ENCODE results near the gene SLC2A1.

Gene SLC2A1

DNA sequence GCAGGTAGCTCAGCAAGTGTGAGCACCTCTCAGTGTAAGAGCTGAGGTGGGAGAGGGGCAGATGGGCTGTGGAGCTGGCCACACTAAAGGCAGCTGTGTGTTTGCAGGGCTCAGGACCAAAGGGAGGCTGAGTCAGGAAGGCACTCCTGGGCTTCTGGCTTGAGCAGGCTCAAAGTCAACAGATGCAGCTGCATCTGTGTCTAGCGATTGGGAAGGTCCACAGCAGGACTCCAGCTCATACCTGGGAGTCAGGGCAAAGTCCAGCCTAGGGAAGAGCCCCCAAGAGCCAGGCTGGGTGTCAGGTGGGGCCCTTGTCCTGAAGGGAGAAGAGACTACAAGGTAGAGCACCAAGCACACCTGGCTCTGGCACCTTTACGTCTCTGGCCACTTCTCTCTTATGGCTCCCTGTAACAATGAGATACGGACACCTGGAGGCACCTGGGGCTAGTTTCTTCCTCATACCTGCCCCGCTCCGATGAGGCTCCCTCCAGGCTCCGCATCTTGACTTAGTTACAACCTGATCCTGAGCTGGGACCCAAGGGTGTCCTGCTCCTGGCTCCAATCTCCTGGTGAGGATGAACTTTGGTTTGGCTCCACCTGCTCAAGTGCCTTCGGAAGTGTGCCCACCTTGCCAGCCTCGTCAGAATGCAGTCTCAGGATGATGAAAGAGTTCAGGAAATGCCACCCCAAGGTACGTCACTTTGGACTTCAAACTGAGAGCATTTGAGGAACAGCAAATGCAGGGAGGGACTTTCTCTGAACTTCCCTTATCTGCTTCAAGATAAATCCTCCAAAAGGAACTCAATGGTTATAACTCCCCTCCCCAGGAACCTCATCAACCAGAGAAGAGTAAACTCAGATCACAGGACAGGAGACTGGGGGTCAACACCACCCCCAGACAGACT is 21.5 kb upstream of the SLC2A1 start:
- in situ Hi-C loops (cut with MboI; ENCODE audit: low sequenced_read_pairs) = no loop called here

DNA sequence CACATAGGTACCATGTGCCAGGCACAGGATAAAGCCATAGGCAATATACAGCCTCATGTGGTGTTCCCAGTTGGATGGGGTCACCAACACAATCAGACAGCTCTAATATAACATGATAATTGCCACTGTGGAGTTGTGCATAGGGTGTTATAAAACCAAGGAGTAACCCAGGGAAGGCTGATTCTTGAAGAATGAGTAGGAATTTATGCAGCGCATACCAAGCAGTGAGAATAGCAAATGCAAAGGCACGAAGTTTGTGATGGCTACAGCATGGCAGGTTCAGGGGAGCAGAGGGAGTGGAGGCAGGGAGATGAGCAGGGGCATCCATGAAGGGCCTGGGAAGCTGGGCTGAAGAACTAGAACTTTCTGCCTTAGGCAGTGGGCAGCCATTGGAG is 20.4 kb upstream of the SLC2A1 start:
- in situ Hi-C loops (cut with MboI; ENCODE audit: low sequenced_read_pairs) = no loop called here

DNA sequence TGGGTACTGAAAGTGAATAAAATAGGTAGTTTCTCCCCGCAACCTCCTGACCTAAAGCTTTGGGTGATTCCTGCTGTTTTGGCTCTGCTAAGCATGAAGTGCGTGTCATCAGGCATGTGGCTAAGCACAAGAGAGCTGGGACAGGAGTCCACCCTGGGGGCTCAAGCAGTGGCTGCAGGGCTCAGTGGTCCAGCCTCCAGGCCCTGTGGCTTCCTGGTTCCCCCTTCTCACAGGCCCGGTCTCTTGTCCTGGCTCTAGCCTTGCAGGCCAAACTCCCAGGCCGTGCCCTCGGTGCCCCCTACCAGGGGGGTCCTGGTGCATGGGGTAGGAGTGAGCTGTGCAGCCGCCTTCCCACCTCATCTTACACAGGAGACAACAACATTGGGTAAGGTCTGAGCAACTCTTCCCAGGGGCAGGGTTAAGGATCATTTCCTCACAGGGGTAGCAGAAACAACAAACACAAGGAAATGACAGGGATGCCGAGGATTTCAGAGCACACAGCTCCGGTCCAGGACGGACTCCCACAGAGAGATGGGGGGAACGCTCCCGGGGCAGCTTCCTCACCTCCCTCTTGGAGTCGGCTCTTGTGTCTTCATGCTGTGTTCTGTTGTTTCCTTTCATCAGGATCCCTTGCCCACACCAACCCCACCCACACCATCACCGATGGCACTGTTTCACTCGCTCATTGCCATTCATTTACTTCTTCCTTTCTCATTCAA is 19.8 kb upstream of the SLC2A1 start:
- in situ Hi-C loops (cut with MboI; ENCODE audit: low sequenced_read_pairs) = no loop called here

DNA sequence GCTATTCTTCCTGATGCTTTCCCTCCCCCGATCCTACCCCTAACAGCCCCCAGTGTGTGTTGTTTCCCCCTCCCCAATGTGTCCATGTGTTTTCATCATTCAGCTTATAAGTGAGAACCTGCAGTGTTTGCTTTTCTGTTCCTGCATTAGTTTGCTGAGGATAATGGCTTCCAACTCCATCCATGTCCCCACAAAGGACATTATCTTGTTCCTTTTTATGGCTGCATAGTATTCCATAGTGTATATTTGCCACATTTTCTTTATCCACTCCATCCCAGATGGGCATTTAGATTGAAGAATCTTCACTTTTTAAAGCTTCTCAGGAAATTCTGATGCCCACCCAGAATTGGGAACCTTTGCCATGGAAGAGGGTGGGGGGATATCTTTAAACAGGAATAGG is 19.0 kb upstream of the SLC2A1 start:
- in situ Hi-C loops (cut with MboI; ENCODE audit: low sequenced_read_pairs) = no loop called here

DNA sequence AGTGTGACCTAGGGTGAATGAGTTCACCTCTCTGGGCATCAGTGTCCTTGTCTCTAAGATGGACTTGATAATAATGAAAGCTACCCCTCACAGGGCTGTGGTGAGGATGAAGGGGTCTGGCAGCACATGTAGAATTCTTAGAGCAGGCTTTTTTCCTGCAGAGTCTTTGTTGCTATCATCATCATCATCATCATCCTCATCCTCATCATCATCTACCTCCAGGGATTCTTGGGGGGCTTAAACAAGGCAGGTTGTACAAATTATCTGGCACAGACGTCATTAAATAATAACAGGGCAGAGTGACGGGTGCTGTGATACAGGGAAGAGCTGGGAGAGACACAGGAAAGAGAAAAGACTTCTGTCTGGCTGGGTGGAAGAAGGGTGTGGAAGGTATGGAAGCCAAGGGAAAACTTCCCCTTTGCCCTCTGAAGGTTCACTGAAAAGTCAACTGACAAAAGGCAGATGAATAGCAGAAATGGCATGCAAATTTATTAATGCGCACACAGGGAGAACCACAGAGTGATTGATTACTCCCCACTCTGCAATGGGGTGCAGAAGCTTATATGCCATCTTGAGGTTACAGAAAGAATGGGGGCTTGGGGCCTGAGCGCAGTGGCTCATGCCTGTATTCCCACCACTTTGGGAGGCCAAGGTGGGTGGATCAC is 17.0 kb upstream of the SLC2A1 start:
- in situ Hi-C loops (cut with MboI; ENCODE audit: low sequenced_read_pairs) = no loop called here

- in situ Hi-C loops (cut with MboI; ENCODE audit: low sequenced_read_pairs) = no loop called here
Observed at GRCh38 chr1:42974767-42975437, 16.2 kb upstream of the SLC2A1 start.

- in situ Hi-C loops (cut with MboI; ENCODE audit: low sequenced_read_pairs) = no loop called here
Observed at GRCh38 chr1:42973799-42974198, 15.1 kb upstream of the SLC2A1 start.

- in situ Hi-C loops (cut with MboI; ENCODE audit: low sequenced_read_pairs) = no loop called here
Observed at GRCh38 chr1:42973286-42973685, 14.6 kb upstream of the SLC2A1 start.

DNA sequence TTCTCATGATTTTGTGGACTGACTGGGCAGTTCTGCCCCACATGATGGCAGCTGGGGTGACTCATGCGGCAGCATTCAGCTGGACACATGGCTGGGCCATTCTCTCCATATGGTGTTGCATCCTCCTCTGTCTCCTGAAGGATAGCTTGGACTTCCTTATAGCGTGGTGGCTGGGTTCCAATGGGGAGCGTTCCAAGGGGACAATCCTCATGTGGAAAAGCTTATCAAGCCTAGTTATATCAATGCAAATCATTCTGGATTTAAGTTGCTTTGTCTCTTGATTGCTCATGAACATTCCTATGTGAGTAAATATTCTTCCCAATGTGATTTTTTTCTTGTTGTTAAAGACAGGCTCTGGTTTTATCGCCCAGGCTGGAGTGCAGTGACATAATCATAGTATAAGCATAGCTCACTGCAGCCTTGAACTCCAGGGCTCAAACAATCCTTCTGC is 13.2 kb upstream of the SLC2A1 start:
- in situ Hi-C loops (cut with MboI; ENCODE audit: low sequenced_read_pairs) = no loop called here

DNA sequence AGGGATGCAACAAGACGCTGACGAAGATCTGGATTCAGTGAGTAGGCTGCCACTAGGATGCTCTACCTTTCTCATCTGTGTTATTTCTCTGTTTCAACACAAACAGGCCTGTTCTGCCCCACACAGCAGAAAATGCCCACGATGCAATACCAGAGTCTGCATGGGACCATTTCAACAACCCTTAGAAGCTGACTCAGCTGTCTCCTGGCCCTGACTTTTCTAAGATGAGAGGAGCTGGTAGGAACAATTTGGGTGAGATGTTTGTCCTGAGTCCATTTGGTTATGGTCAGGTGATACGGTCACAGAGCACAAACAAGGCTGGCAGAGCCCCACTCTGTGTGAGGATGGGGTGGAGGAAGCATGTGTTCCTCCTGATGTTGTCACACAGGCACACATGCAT is 11.5 kb upstream of the SLC2A1 start:
- in situ Hi-C loops (cut with MboI; ENCODE audit: low sequenced_read_pairs) = no loop called here

DNA sequence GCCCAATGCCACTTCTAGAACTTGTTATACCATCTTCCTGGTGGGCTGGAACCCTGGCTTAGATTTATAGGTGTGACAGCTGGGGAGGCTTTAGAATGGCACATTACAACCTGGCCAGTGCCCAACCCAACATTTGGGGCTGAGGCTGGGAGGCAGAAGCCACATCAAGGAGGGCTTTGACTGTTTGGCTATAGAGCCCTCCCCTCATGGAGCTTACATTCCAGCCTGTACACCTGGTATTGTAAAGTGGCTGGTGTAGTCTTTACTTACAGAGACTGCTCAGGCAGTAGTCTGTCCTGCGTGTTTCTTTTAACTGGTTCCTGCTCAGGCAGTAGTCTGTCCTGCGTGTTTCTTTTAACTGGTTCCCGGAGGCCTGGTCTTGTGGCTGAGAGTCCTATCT is 10.0 kb upstream of the SLC2A1 start:
- in situ Hi-C loops (cut with MboI; ENCODE audit: low sequenced_read_pairs) = no loop called here

- in situ Hi-C loops (cut with MboI; ENCODE audit: low sequenced_read_pairs) = no loop called here
Observed at GRCh38 chr1:42966688-42967612, 8.3 kb upstream of the SLC2A1 start.

DNA sequence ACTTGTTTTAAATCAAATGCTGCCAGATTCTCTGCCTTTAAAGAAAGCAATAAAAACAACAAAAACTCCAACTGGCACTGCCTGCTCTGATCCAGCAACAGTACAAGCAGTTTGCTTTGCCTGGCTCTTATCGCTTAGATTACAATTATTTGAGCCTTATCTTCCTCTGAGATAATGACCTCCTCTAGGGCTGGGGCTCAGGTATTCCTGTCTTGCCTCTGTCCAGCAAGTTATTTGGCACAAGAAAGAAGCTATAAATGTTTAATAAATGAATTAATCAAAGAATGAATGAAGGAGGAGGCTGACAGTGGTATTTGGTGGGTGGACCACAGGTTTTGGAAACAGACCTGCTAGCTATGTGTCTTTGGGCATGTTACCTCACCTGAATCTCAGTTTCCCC is 6.7 kb upstream of the SLC2A1 start:
- in situ Hi-C loops (cut with MboI; ENCODE audit: low sequenced_read_pairs) = no loop called here

GRCh38 chr1:42964044-42964812 is 5.6 kb upstream of the SLC2A1 start:
- in situ Hi-C loops (cut with MboI; ENCODE audit: low sequenced_read_pairs) = no loop called here

- in situ Hi-C loops (cut with MboI; ENCODE audit: low sequenced_read_pairs) = no loop called here
Observed at GRCh38 chr1:42963378-42964043, 4.8 kb upstream of the SLC2A1 start.

DNA sequence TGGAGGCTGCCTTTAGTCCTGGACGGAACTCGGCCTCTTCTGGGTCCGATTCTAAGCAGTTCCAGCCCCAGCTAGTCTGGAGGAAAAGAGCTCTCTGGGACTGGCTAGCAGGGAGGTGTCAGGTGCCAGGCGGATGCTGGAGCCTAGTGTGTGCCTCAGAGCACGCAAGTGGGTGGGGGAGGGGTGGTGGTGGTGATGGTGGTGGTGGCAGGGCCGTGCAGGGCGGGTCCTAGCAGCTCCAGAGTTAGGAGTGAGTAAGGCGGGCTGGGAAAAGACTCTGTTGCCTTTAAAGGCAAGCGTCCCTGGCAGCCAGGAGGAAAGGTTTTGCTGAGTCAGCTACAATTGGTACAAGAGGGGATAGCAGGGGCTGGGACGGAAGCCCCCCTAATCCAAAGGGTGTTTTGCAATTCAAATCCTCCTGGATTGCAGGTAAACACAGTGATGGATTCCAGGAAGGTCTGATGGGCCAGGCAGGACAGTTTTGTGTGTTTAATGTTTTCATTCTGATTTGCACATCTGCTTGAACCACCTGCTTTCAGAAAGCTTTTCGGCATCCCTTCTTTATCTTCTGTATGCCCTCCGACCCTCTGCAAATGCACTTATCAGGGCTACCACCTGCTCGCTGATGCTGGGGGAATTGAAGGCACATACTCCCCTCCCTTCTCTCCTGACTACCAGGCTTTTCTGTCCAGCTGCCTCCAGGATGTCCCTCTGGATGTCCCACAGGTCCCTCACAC is 4.1 kb upstream of the SLC2A1 start:
- in situ Hi-C loops (cut with MboI; ENCODE audit: low sequenced_read_pairs) = no loop called here

GRCh38 chr1:42961312-42962091 is 2.8 kb upstream of the SLC2A1 start:
- in situ Hi-C loops (cut with MboI; ENCODE audit: low sequenced_read_pairs) = no loop called here

Measured in HL-60/S4 treated with retinoic acid at 250 ng/mL for 4 days and 3 days (cell line).